ENCODE measurements around the gene SEC63.

The SEC63 gene

DNA sequence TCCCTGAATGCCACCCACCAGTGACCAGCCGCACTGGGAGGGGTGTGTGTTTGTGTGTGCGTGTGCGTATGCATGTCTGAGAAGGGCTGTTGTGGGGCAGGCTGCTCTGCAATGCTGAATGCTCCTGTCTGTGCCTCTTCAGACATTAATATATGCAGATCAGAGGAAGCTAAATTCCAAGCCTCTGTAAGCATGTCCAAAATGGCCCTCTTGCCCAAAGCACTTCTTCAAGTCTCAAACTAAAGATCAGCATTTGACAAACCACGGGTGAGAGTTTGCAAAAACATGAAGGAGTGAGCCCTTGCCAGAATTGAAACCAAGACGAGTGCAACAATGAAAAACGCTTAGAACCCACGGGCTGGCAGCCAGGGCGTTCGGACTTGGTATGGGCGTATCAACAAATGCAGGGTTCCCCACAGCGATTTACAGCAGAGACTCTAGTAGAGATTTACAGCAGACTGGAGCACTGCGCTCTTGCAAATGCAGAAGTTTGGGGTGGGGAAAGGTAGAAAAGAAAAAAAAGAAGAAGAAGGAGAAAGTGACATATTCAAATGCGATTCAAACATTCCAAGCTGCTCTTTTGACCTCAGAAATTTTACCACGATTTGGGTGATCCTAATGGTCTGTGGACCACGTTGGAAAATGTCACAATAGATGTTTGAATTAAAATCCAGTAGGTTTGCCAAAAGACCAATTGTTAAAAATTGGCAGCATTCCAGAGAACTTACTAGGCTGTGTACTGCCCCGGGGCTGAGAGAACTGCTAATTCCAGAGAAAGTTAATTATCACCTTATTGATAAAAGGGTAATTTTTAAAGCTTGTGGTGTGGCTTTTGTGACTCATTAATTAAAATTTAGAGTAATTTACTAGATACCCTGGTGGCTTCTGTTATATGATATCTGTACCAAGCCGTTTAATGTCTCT lies 137.4 kb downstream of the SEC63 start:
- DNase-seq (ENCODE audit: low read depth): no peak
- H3K4me3 ChIP-seq (ENCODE audit: low read depth, low read length): no peak overlapping the region
- TF ChIP-seq MYC (IDR thresholded peaks at IDR 0.05; ENCODE audit: low read depth, low read length) (no peak), POLR2A (IDR thresholded peaks at IDR 0.05; ENCODE audit: extremely low read depth, insufficient read length) (no peak)
- TF ChIP-seq, protein P1, sequence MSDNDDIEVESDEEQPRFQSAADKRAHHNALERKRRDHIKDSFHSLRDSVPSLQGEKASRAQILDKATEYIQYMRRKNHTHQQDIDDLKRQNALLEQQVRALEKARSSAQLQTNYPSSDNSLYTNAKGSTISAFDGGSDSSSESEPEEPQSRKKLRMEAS (IDR thresholded peaks at IDR 0.05; ENCODE audit: low read depth, low read length): no peak
- TF ChIP-seq, protein P2, sequence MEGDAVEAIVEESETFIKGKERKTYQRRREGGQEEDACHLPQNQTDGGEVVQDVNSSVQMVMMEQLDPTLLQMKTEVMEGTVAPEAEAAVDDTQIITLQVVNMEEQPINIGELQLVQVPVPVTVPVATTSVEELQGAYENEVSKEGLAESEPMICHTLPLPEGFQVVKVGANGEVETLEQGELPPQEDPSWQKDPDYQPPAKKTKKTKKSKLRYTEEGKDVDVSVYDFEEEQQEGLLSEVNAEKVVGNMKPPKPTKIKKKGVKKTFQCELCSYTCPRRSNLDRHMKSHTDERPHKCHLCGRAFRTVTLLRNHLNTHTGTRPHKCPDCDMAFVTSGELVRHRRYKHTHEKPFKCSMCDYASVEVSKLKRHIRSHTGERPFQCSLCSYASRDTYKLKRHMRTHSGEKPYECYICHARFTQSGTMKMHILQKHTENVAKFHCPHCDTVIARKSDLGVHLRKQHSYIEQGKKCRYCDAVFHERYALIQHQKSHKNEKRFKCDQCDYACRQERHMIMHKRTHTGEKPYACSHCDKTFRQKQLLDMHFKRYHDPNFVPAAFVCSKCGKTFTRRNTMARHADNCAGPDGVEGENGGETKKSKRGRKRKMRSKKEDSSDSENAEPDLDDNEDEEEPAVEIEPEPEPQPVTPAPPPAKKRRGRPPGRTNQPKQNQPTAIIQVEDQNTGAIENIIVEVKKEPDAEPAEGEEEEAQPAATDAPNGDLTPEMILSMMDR (IDR thresholded peaks at IDR 0.05; ENCODE audit: low read depth, low read length): no peak

DNA sequence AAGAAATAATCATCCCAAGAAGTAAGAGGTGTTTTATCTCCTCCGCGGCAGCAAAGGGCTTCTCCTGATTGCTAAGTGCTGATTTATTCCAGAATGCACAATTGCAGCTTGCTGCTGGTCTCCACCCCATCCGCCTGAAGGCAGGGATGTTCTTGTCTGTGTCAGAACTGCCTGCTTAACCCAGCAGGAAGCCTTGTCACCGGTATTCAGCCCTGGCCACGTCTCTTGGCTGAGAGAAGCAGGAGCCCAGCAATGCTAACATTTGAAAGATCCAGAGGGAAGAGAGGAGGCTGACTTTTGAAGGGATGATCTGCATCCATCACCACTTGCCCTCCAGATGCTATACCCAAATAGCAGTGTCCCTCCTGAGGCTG lies 138.1 kb downstream of the SEC63 start:
- DNase-seq (ENCODE audit: low read depth): no peak
- H3K4me3 ChIP-seq (ENCODE audit: low read depth, low read length): no peak overlapping the region
- TF ChIP-seq, protein P2 (IDR thresholded peaks at IDR 0.05; ENCODE audit: low read depth, low read length): no peak
- TF ChIP-seq, protein P1 (IDR thresholded peaks at IDR 0.05; ENCODE audit: low read depth, low read length): no peak
- TF ChIP-seq POLR2A (IDR thresholded peaks at IDR 0.05; ENCODE audit: extremely low read depth, insufficient read length) (no peak), MYC (IDR thresholded peaks at IDR 0.05; ENCODE audit: low read depth, low read length) (no peak)

DNA sequence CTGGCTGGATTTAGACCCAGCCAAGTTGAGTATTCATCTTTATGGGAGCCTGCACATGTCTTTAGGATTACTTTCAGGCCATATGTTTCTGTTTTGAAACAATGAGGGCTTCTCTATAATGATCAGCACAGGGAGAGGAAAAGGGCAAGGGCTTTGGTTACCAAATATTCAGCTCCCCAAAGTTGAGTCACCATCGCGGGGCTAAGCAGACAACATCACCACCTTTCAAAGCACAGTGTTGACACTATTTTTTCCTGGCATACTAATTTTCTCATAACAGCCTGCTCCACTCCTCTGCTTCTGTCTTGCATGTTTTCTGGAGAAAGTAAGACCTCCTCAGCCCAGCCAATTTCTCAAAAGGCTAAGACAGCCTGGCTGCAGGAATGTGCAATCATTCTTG lies 138.8 kb downstream of the SEC63 start:
- no peak for DNase-seq (ENCODE audit: low read depth)
- H3K4me3 ChIP-seq (ENCODE audit: low read depth, low read length): no peak overlapping the region
- TF ChIP-seq POLR2A (IDR thresholded peaks at IDR 0.05; ENCODE audit: extremely low read depth, insufficient read length) (no peak), MYC (IDR thresholded peaks at IDR 0.05; ENCODE audit: low read depth, low read length) (no peak)
- TF ChIP-seq, protein P1 (IDR thresholded peaks at IDR 0.05; ENCODE audit: low read depth, low read length): no peak
- TF ChIP-seq, protein P2 (IDR thresholded peaks at IDR 0.05; ENCODE audit: low read depth, low read length): no peak

DNA sequence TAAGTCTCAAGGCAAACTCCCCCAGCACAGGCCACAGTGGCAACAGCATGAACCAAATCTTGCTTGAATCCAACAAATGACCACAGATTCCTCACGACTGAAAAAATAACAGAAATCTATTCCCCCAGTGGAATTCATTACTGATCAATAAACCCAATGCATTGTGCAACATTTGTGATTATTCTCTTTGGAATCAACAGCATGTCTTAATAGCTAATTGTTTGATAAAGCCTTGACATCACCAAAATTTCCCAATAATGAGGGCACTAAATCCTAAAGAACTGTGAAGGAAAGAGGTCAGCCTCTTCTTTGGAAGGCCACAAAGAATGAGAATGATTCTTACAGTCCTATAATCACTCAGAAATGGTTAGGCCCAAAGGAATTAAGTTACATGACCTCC lies 139.7 kb downstream of the SEC63 start:
- no peak overlapping the region for H3K4me3 ChIP-seq (ENCODE audit: low read depth, low read length)
- no peak for TF ChIP-seq MYC (IDR thresholded peaks at IDR 0.05; ENCODE audit: low read depth, low read length)
- TF ChIP-seq, protein P2 (IDR thresholded peaks at IDR 0.05; ENCODE audit: low read depth, low read length): no peak
- no peak for DNase-seq (ENCODE audit: low read depth)

DNA sequence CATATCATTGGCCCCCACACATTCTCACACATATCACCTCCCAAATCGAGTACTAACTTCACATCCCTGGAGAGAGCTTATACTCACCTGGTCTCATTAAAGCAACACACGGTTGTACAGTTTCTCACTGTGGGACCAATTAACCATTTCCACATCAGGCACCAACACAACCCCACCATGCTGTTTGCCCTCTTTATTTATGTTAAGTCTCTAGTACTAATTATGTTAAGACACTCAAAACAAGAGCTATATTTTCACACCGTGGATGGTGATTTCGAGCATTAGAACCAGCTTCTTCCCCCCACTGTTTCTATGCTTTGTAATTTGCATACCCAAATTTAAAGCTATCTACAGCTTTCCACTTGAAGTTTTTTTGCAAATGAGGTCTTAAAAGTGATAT lies 140.2 kb downstream of the SEC63 start:
- TF ChIP-seq POLR2A (IDR thresholded peaks at IDR 0.05; ENCODE audit: extremely low read depth, insufficient read length) (no peak), MYC (IDR thresholded peaks at IDR 0.05; ENCODE audit: low read depth, low read length) (no peak)
- TF ChIP-seq, protein P1 (IDR thresholded peaks at IDR 0.05; ENCODE audit: low read depth, low read length): no peak
- TF ChIP-seq, protein P2 (IDR thresholded peaks at IDR 0.05; ENCODE audit: low read depth, low read length): no peak
- no peak for DNase-seq (ENCODE audit: low read depth)
- no peak overlapping the region for H3K4me3 ChIP-seq (ENCODE audit: low read depth, low read length)
